ENCODE measurements around the gene SIRT7. TPM values are rescaled to one million over a fixed set of nuclear protein-coding genes. Genes with fewer than 3 reads are reported as not detected.

The SIRT7 gene, protein sequence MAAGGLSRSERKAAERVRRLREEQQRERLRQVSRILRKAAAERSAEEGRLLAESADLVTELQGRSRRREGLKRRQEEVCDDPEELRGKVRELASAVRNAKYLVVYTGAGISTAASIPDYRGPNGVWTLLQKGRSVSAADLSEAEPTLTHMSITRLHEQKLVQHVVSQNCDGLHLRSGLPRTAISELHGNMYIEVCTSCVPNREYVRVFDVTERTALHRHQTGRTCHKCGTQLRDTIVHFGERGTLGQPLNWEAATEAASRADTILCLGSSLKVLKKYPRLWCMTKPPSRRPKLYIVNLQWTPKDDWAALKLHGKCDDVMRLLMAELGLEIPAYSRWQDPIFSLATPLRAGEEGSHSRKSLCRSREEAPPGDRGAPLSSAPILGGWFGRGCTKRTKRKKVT
- total RNA-seq: 10.7 and 10.8 TPM in 2 replicates

DNA sequence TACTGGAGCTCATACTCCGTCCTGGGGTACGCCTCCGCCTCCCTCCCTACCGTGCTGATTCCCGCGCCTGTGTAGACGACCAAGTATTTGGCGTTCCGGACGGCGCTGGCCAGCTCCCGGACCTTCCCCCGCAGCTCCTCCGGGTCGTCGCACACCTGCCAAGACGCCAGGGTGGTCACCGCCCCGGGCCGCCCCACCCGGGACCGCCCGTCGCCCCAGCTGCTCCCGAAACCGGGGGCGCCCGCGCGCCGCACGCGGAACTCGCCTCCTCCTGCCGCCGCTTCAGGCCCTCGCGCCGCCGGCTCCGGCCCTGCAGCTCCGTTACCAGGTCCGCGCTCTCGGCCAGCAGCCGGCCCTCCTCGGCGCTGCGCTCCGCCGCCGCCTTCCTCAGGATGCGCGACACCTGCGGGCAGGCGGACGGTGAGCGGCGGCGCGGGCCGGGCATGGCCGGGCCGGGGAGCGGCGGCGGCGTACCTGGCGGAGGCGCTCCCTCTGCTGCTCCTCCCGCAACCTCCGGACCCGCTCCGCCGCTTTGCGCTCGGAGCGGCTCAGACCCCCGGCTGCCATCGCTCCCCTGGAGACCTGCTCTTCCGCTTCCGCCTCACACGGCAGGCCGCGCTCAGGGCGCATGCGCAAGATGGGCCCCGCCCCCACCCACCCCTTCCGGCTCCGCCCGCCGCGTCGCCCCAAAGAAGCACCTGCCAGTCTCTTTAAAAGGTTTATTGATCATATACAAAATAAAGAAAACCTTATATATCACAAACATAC, at the start of gene SIRT7:
SIRT7 (minus strand) TSS at position 612 of the 768 bp plus-strand sequence; CDS start at position 567, 45 bp downstream.

DNA sequence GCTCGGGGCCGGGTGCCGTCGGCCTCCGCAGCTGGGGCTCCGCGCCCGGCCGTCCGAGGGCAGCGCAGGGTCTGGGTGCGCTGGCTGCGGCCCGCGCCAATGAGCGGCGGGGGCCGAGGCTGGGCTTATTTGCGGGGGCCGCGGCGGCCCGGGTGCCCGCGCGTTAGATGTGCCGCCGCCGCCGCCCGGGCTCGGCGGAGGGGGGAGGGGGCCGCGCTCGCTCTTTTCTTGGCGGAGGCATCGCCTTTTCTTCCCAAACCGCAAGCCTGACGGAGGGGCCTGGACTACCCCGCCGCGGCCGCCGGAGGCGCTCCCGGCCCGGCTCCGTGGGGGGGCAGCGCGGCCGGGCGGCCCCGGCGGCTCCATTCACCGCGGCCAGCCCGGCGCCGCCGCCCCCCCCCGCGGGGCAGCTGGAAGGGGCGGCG, 43.1 kb upstream of the SIRT7 start, which contains the start of gene NOTUM:
NOTUM (minus strand) TSS at position 101 of the 425 bp plus-strand sequence. CDS start 278 bp downstream, outside the sequence.

DNA sequence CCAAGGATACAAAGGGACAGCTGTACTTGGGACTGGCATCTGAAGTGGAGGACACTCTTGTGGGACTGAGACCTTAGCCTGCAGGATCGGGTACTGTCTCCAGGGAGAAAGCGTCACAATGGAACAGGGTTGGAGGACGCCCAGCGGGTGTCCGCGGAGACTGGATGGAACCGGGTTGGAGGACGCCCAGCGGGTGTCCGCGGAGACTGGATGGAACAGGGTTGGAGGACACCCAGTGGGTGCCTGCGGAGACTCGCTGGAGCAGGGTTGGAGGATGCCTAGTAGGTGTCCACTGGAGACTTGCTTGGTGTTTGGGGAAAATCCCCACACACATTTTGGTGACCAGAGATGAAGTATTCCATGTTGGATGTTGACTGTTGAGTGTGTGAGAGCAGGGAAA, 29.2 kb upstream of the SIRT7 start, which contains the start of gene MYADML2:
MYADML2 (minus strand) TSS at position 45 of the 400 bp plus-strand sequence. CDS start 5,492 bp downstream, outside the sequence.

DNA sequence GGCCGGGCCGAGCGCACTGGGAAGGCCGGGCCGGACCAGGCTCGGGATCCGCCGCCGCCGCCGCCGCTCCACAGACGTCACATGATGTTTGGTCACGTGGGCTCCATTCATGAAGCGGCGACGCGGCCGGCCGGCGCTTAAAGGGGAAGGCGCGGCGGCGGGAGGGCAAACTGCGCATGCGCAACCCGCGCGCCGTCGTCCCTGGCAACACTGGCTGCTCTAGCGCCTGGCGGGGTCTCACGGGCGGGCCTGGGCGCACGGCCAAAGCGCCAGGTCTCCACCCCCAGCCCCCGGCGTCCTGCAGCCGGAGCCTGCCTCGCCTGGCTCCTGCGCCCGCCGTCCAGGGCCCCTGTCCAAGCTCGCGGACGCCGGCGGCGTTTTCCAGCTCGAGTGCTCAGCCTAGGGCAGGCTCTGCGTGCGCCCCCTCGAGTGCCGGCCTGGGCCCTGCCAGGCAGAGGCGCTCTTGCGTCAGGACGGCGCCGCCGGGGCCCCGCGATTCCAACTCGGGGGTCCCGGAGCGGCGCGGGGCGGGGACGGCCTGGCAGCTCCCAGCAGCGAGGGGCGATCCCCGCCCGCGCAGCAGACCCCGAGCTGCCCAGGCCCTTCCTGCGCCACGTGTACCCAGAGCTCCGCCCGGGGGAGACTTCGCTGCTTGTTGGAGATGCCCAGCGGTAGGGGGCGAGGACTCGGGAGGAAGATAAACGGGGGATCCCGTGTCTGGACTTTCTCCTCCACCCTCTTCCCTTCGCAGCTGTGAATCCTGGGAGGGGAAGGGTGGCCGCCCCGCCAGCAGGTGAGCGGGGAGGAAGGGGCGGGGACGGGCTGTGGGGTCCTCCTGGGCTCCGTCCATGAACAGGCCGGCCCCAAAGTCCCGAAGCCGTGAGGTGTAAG, 9.9 kb upstream of the SIRT7 start, which contains the start of gene MAFG:
MAFG (minus strand) TSS at position 83 of the 891 bp plus-strand sequence. CDS start 4,550 bp downstream, outside the sequence.

DNA sequence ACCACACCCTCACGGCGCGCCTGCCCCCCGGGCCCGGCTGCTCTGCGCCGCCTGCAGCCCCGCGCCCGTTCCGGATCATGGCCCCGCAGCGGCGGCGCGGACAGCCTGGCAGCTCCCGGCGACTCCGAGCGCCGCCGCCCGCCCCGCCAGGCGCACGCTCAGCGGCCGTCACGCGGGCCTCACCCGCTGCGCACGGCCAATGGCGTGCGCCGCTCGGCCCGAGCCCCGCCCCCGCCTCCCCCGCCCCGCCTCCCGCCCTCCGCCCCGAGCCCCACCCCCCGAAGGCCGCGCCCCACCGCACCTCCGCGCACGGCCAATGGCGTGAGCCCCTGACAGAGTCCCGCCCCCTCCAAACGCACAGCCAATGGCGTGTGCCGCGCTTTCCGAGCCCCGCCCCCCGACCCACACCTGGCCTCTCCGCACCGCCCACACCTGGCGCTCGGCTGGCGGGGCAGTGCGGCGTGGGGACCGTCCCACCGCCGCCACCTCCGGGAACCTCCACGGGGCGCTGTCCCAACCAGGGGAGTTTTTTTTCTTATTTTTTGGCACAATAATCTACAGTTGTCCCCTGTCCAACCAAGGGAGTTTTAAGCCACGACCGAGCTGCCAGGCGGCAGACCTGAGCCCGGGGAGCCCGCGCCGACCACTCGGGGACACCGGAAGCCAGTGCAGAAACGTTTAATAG, 6.6 kb downstream of the SIRT7 start, which contains the start of gene PCYT2:
PCYT2 (minus strand) TSS at position 123 of the 685 bp plus-strand sequence; CDS start at position 79, 44 bp downstream.

DNA sequence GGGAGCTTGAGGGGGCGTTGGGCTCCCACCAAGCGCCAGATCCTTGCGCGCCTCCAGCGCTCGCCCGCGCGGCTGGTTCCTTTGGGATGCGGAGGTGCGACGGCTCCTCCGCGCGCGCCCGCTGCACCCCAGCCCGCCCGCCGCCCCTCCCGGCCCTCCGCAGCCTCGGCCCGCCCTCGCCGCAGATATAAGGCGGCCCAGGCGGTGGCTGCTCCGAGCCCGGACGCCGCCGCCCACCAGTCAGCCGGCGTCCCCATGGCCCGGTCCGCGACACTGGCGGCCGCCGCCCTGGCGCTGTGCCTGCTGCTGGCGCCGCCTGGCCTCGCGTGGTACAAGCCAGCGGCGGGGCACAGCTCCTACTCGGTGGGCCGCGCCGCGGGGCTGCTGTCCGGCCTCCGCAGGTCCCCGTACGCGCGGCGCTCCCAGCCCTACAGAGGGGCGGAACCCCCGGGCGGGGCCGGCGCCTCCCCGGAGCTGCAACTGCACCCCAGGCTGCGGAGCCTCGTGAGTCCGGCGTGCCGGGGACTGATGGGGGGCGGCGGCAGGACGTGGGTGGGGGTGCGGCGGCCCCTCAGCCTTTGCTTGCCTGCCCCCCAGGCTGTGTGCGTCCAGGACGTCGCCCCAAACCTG, 15.8 kb downstream of the SIRT7 start, which contains the start of gene NPB:
NPB (plus strand) TSS at position 216 of the 630 bp plus-strand sequence; CDS start at position 256, 40 bp downstream.

DNA sequence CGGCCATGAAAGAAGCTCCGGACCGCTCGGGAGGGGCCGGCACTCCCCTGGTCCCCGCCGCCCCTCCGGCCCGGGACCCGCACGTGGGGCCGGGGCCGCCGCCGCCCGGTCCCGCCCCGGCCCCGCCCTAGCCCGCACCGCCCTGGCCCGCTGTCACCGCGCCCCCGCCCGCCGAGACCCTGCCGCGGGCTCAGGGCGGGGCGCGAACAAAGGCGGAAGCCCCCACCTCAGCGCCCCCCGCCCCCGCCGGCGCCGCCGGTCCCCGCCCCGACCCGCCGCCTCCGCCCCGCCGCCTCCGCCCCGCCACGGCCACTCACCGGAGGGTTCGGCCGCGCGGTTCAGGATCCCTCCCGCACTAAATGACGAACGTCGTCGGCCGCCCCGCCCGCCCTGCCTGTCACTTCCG, 47.0 kb downstream of the SIRT7 start, which contains the start of gene ARHGDIA:
ARHGDIA (minus strand) TSS at position 357 of the 406 bp plus-strand sequence. CDS start 1,407 bp downstream, outside the sequence.

Other genes with a start within 250 kb of the SIRT7 start
- 27.7 and 51.7 TPM in 2 replicates for gene ARL16, start 234.4 kb downstream of the SIRT7 start, total RNA-seq
- 56.9 and 81.2 TPM in 2 replicates for gene HGS, start 234.2 kb downstream of the SIRT7 start, total RNA-seq
- 51.1 and 76.6 TPM in 2 replicates for gene MRPL12, start 214.8 kb downstream of the SIRT7 start, total RNA-seq
- 10.7 and 22.4 TPM in 2 replicates for gene SLC25A10, start 205.9 kb downstream of the SIRT7 start, total RNA-seq
- not detected in 2 replicates for gene GCGR, start 114.0 kb downstream of the SIRT7 start, total RNA-seq
- gene MCRIP1, start 84.9 kb downstream of the SIRT7 start, total RNA-seq: 131 and 142 TPM in 2 replicates
- gene PPP1R27, start 83.1 kb downstream of the SIRT7 start, total RNA-seq: not detected in 2 replicates
- 1,324 and 2,574 TPM in 2 replicates for gene P4HB, start 57.6 kb downstream of the SIRT7 start, total RNA-seq
- gene ARHGDIA, start 46.8 kb downstream of the SIRT7 start, total RNA-seq: 174 and 302 TPM in 2 replicates
- gene ALYREF, start 26.6 kb downstream of the SIRT7 start, total RNA-seq: 83.6 and 98.5 TPM in 2 replicates
- gene ANAPC11, start 26.5 kb downstream of the SIRT7 start, total RNA-seq: 192 and 206 TPM in 2 replicates
- 1.1 and 2.0 TPM in 2 replicates for gene NPB, start 15.9 kb downstream of the SIRT7 start, total RNA-seq
- gene PCYT2, start 6.8 kb downstream of the SIRT7 start, total RNA-seq: 61.2 and 85.8 TPM in 2 replicates
- gene MAFG, start 9.6 kb upstream of the SIRT7 start, total RNA-seq: 14.4 and 23.2 TPM in 2 replicates
- gene PYCR1, start 19.1 kb upstream of the SIRT7 start, total RNA-seq: 121 and 144 TPM in 2 replicates
- not detected in 2 replicates for gene MYADML2, start 29.1 kb upstream of the SIRT7 start, total RNA-seq
- gene NOTUM, start 43.0 kb upstream of the SIRT7 start, total RNA-seq: not detected in 2 replicates
- 13.2 and 15.6 TPM in 2 replicates for gene ASPSCR1, start 59.5 kb upstream of the SIRT7 start, total RNA-seq
- 44.6 and 69.1 TPM in 2 replicates for gene CENPX, start 104.7 kb upstream of the SIRT7 start, total RNA-seq
- 14.4 and 15.6 TPM in 2 replicates for gene LRRC45, start 105.1 kb upstream of the SIRT7 start, total RNA-seq
- 17.4 and 21.6 TPM in 2 replicates for gene RAC3, start 113.5 kb upstream of the SIRT7 start, total RNA-seq
- gene DCXR, start 119.5 kb upstream of the SIRT7 start, total RNA-seq: 91.7 and 113 TPM in 2 replicates
- 51.6 and 58.4 TPM in 2 replicates for gene RFNG, start 133.6 kb upstream of the SIRT7 start, total RNA-seq
- 78.2 and 81.1 TPM in 2 replicates for gene GPS1, start 133.7 kb upstream of the SIRT7 start, total RNA-seq
- gene DUS1L, start 147.6 kb upstream of the SIRT7 start, total RNA-seq: 30.2 and 57.8 TPM in 2 replicates
- gene FASN, start 180.1 kb upstream of the SIRT7 start, total RNA-seq: 108 and 137 TPM in 2 replicates

All from pericardium fibroblast (primary cell).